Colonic mucosa (tissue), 4 donors: Measurements from ENCODE around the gene WDR87. TPM values are rescaled to one million over a fixed set of nuclear protein-coding genes. Genes with fewer than 3 reads are reported as not detected.

Source experiments
- DNase-seq: peaks from one replicate; pipeline ENCODE4 v3.0.0-alpha.2; 2020
- H3K27ac ChIP-seq: fragments of 200-600 bp; one replicate; pipeline ENCODE4 v1.8.0; 2021
- H3K27me3 ChIP-seq: fragments of 200-600 bp; one replicate; pipeline ENCODE4 v1.8.0; 2021
- H3K36me3 ChIP-seq: fragments of 200-600 bp; one replicate; pipeline ENCODE4 v1.8.0; 2021
- H3K4me1 ChIP-seq: fragments of 200-600 bp; one replicate; pipeline ENCODE4 v1.8.0; 2021; ENCODE audit warnings: mild to moderate bottlenecking
- H3K4me3 ChIP-seq: fragments of 200-600 bp; one replicate; pipeline ENCODE4 v1.8.0; 2021
- H3K9ac ChIP-seq, 2 donors: one replicate each; pipeline ENCODE4 v1.7.0; 2013; ENCODE audit warnings: control low read depth in 2 of 2, low read depth in 2 of 2, low read length in 2 of 2
- H3K9me3 ChIP-seq: fragments of 200-600 bp; one replicate; pipeline ENCODE4 v1.8.0; 2021
- intact Hi-C: fragments of 100-400 bp; cut with DNase I; formaldehyde crosslinking; loops from one replicate; pipeline ENCODE4 v1.14.1; 2022
- total RNA-seq, 2 donors: library from RNA; stranded (reverse); fragmentation: NEBNext Ultra II Directional in 1 of 2; extraction: Animal tissue kit (Norgen Biotek cat#: 25700) in 1 of 2; gene quantifications; one replicate each; pipeline ENCODE4 v1.2.1, GENCODE V29; 2021
- TF ChIP-seq, protein P1 (sequence below): fragments of 200-600 bp; IDR thresholded peaks from one replicate; pipeline ENCODE4 v1.8.0; 2022; ENCODE audit warnings: antibody characterized with exemption, mild to moderate bottlenecking
- donor health status: healthy.
- donor health status: DM: no; HTN: no; CAD: no.
- donor health status: DM: no; HTN: no; CAD: no.

WDR87 gene
- total RNA-seq = not detected

DNA sequence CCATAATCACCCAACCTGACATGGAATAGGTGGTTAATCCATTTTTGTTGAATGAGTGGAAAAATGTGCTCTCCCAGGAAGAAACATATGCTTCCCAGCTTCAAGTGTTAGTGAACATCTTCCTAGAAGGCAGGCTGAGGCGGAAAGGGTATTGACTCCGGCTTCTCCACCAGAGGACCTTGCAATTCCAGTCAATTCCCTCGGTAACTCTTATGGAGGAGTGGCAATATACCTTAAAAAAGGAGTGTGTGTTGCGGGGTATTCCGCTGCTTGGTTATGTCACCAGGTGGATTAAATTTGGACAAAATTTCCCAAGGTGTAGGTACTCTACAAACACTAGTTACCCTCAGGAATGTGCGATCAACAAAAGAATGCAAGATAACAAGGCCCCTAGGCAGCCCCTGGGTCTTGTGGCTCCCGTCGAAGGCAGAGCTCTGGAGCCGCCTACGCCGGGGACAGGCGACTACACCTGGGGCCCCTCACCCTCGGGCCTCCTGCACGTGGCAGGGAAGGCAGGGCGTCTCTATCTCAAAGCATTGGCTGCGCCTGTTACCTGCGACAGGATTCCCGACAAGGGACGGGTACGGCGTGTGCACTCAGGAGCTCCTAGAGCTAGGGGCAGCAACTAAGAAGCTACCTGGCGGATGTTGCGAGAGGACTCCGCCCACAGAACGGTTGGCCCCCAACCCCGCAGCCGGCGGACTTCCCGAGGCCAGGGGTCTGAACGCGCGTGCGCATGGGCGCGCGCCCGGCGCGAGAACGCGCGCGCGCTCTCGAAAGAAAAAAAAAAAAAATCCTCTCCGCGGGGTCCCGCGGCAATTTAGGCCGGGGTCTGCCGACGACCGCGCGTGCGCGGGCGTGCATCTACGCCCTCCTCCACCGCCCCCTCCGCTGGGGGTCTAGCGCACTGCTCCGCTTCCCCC lies at the start of gene WDR87:
Gene WDR87 (minus strand): TSS at position 649 of the 923 bp plus-strand sequence. CDS start 8,355 bp downstream, outside the sequence.
- Histone ChIP-seq H3K9me3 (no peaks in the 10 kb centered on the region), H3K36me3 (no peaks in the 10 kb centered on the region), H3K9ac (peak within 1 kb of the TSS; percentile 87 to 88), H3K27me3 (no peaks in the 10 kb centered on the region), H3K4me3 (peak within 1 kb of the TSS; percentile 98), H3K27ac (peak within 1 kb of the TSS; percentile 76), H3K4me1 (no peaks in the 10 kb centered on the region)
- TF ChIP-seq, protein P1, sequence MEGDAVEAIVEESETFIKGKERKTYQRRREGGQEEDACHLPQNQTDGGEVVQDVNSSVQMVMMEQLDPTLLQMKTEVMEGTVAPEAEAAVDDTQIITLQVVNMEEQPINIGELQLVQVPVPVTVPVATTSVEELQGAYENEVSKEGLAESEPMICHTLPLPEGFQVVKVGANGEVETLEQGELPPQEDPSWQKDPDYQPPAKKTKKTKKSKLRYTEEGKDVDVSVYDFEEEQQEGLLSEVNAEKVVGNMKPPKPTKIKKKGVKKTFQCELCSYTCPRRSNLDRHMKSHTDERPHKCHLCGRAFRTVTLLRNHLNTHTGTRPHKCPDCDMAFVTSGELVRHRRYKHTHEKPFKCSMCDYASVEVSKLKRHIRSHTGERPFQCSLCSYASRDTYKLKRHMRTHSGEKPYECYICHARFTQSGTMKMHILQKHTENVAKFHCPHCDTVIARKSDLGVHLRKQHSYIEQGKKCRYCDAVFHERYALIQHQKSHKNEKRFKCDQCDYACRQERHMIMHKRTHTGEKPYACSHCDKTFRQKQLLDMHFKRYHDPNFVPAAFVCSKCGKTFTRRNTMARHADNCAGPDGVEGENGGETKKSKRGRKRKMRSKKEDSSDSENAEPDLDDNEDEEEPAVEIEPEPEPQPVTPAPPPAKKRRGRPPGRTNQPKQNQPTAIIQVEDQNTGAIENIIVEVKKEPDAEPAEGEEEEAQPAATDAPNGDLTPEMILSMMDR = no peak
- intact Hi-C loops = loop anchor here (10.0 kb wide), 2 partner anchors 79 to 419 kb away; no protein-coding TSS in a partner anchor
- DNase-seq = peak; percentile 46

DNA sequence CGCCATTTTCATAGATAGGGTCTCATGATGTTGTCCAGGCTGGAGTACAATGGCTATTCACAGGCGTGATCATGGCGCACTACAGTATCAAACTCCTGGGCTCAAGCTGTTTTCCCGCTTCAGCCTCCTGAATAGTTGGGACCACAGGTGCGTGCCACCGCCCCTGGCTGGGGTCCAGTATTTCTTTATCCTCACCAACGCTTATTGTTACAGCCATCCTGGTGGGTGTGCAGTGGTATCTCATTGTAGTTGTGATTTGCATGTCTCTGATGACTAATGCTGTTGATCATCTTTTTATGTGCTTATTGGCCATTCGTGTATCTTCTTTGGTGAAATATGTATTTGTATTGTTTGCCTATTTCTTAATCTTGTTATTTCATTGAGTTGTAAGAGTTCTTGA lies 49.6 kb upstream of the WDR87 start:
- no peak for DNase-seq

DNA sequence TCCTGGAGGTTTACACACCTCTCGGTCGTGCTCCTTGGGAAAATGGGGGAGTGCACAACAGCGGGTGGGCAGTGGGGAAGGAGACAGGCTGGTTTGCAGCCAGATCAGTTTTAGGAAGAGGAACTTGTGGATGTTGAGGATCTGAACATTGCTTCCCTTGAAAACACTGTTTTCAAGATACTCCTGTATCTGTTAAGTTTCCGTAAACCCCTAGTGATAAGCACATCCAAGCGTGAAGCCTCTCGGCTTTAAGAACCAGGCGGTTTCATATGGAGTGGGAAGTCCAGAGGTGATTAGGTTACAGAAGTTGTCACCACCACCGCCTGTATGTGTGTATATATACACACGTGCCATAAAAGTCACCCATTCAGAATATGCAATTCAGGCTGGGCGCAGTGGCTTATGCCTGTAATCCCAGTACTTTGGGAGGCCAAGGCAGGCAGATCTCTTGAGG lies 48.1 kb upstream of the WDR87 start:
- Histone ChIP-seq H3K4me1 (peaks cover 9% of the 10 kb centered on the region), H3K9me3 (no peaks in the 10 kb centered on the region), H3K27me3 (no peaks in the 10 kb centered on the region), H3K9ac (peak overlapping the region in 1 of 2 donors; percentile 66), H3K27ac (peak overlapping the region; percentile 45), H3K36me3 (no peaks in the 10 kb centered on the region), H3K4me3 (no peak overlapping the region)
- TF ChIP-seq, protein P1 = no peak
- no peak for DNase-seq
- intact Hi-C loops = no loop called here

More for the DNA sequence above, 49.6 kb upstream of the WDR87 start:
- intact Hi-C loops = no loop called here
- Histone ChIP-seq H3K36me3 (no peaks in the 10 kb centered on the region), H3K27me3 (no peaks in the 10 kb centered on the region), H3K9ac (no peak overlapping the region), H3K9me3 (no peaks in the 10 kb centered on the region), H3K4me3 (no peak overlapping the region), H3K27ac (no peak overlapping the region), H3K4me1 (peaks cover 9% of the 10 kb centered on the region)
- TF ChIP-seq, protein P1 = no peak

DNA sequence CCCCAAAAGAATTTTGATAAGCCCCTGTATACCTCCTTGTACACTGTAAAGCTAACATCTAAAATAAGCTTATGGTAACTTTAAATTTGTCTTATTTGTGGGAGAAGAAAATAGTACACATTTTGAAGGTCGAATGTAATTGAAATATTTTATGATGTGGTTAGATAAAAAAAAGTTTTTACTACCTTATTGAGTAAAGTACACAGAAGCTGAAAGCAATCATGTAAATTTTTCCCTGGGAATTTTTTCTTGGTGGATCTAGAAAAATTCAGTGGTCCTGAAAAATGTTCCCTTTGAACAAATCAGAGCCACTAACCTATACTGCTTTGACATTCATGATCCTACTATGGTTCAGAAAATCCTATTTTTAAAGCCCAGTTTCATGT lies 47.5 kb upstream of the WDR87 start:
- H3K36me3 ChIP-seq = no peaks in the 10 kb centered on the region
- no peak for DNase-seq
- H3K4me1 ChIP-seq = peaks cover 9% of the 10 kb centered on the region
- H3K9me3 ChIP-seq = no peaks in the 10 kb centered on the region
- no peaks in the 10 kb centered on the region for H3K27me3 ChIP-seq
- TF ChIP-seq, protein P1 = no peak
- intact Hi-C loops = no loop called here
- peak overlapping the region in 1 of 2 donors; percentile 66 for H3K9ac ChIP-seq
- peak overlapping the region; percentile 45 for H3K27ac ChIP-seq
- H3K4me3 ChIP-seq = no peak overlapping the region

DNA sequence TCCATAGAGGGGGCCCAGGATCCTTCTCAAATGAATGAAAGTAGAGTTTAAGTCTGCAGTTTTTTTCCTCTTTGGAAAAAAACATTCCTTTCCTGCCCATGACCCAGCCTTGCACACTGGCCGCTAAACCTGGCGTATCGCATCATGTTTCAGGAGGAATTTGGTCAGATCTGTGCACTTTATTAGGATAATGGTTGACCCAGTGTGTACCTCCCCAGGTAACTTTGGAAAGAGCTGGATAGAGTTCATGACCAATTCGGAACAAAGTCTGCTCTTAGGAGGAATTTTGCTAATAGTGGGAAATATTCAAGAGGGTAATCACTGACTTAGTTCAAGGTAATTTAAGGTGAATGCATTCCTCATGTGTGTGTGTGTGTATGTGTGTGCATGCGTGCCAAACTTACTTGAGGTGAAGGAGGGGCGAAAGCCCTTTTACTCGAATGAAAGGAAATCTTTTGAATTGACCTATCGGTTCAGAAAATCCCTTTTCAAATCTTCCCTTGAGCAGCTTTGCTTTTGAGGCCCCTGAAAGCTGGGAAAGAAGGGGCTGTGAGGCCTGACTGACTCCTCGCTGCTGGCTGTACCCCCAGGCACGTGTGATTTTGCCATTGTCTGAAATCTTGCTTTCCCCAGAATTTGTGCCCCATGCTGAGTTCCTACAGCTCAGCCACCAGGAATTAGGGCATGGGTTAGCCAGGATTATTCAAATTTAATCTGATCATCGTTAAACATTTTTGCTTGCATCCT lies 47.0 kb upstream of the WDR87 start:
- no peaks in the 10 kb centered on the region for H3K9me3 ChIP-seq
- intact Hi-C loops = no loop called here
- H3K4me3 ChIP-seq = no peak overlapping the region
- no peaks in the 10 kb centered on the region for H3K27me3 ChIP-seq
- no peak overlapping the region for H3K27ac ChIP-seq
- H3K36me3 ChIP-seq = no peaks in the 10 kb centered on the region
- peaks cover 9% of the 10 kb centered on the region for H3K4me1 ChIP-seq
- no peak for DNase-seq
- TF ChIP-seq, protein P1 = no peak
- H3K9ac ChIP-seq = no peak overlapping the region
